Tibial artery (tissue), 4 donors: ENCODE data around the gene ANKRD40.

Experiments used
- DNase-seq, 2 donors: peaks; one replicate each; pipeline ENCODE4 v3.0.0-alpha.2; 2019
- H3K27ac ChIP-seq, 2 donors: fragments of 200-600 bp; sonication (generic) in 1 of 2; 1 replicate in 1 of 2; 2 replicates in 1 of 2; pipeline ENCODE4 v1.5.1; 2018 to 2019; ENCODE audit warnings: mild to moderate bottlenecking in 1 of 2
- H3K27me3 ChIP-seq, 2 donors: fragments of 200-600 bp; sonication (generic) in 1 of 2; one replicate each; pipeline versions ENCODE4 v1.5.1 to v1.6.0; 2016 to 2019
- H3K36me3 ChIP-seq, 3 donors: fragments of 200-600 bp; sonication (generic) in 2 of 3; one replicate each; pipeline ENCODE4 v1.5.1; 2016 to 2019; ENCODE audit warnings: mild to moderate bottlenecking in 2 of 3
- H3K4me1 ChIP-seq, 4 donors: fragments of 200-600 bp; sonication (generic) in 2 of 4; 1 replicate in 3 of 4; 2 replicates in 1 of 4; pipeline ENCODE4 v1.5.1; 2016 to 2019
- H3K4me3 ChIP-seq, 2 donors: fragments of 200-600 bp; sonication (generic) in 1 of 2; 1 replicate in 1 of 2; 2 replicates in 1 of 2; pipeline ENCODE4 v1.5.1; 2018 to 2019; ENCODE audit warnings: mild to moderate bottlenecking in 2 of 2
- H3K9me3 ChIP-seq, 3 donors: fragments of 200-600 bp; sonication (generic) in 1 of 3; one replicate each; pipeline ENCODE4 v1.5.1; 2016 to 2019
- intact Hi-C: fragments of 100-400 bp; cut with DNase I; formaldehyde crosslinking; loops from one replicate; pipeline ENCODE4 v1.15.0; 2023; ENCODE audit warnings: low total_unique reads
- TF ChIP-seq, protein P1 (sequence below), 2 experiments: fragments of 200-600 bp in 1 of 2; fragments of 450-650 bp in 1 of 2; IDR thresholded peaks; one replicate each; pipeline ENCODE4 v1.5.1; 2017 to 2019; ENCODE audit warnings: antibody characterized with exemption in 2 of 2, mild to moderate bottlenecking in 1 of 2, moderate library complexity in 1 of 2

ANKRD40 gene

DNA sequence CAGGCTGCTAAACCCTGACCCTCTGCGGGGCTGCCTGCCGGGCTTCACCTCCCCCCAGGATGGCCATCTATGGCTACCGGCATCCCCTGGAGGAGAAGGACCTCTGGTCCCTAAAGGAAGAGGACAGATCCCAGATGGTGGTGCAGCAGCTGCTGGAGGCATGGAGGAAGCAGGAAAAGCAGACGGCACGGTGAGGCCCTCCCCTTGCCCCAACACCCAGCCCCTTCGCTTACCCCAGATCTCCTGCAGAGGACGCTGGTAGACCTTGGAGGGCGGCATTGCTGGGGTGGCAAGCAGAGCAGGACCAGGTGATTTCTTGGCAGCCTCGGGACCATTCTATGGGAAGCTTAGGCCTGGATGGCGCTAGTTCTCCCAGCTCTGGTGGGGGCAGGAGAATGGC, 48.5 kb downstream of the ANKRD40 start:
- Histone ChIP-seq H3K4me1 (peaks cover 0 to 36% (median 33%) of the 10 kb centered on the region in 4 donors), H3K36me3 (no peaks in the 10 kb centered on the region), H3K9me3 (no peaks in the 10 kb centered on the region), H3K27me3 (no peaks in the 10 kb centered on the region), H3K4me3 (no peak overlapping the region), H3K27ac (peak overlapping the region in 1 of 2 donors; percentile 52)
- TF ChIP-seq, protein P1, sequence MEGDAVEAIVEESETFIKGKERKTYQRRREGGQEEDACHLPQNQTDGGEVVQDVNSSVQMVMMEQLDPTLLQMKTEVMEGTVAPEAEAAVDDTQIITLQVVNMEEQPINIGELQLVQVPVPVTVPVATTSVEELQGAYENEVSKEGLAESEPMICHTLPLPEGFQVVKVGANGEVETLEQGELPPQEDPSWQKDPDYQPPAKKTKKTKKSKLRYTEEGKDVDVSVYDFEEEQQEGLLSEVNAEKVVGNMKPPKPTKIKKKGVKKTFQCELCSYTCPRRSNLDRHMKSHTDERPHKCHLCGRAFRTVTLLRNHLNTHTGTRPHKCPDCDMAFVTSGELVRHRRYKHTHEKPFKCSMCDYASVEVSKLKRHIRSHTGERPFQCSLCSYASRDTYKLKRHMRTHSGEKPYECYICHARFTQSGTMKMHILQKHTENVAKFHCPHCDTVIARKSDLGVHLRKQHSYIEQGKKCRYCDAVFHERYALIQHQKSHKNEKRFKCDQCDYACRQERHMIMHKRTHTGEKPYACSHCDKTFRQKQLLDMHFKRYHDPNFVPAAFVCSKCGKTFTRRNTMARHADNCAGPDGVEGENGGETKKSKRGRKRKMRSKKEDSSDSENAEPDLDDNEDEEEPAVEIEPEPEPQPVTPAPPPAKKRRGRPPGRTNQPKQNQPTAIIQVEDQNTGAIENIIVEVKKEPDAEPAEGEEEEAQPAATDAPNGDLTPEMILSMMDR (IDR thresholded peaks at IDR 0.05), result no peak
- intact Hi-C loops, result no loop called here
- DNase-seq, result no peak

GRCh38 chr17:50658616-50659015, 49.1 kb downstream of the ANKRD40 start:
- TF ChIP-seq, protein P1 (IDR thresholded peaks at IDR 0.05), result no peak
- DNase-seq, result no peak
- H3K4me1 ChIP-seq, result peaks cover 0 to 36% (median 33%) of the 10 kb centered on the region in 4 donors
- no peaks in the 10 kb centered on the region for H3K36me3 ChIP-seq
- no peaks in the 10 kb centered on the region for H3K27me3 ChIP-seq
- intact Hi-C loops, result no loop called here
- no peak overlapping the region for H3K4me3 ChIP-seq
- H3K27ac ChIP-seq, result no peak overlapping the region
- no peaks in the 10 kb centered on the region for H3K9me3 ChIP-seq

GRCh38 chr17:50657627-50658026, 50.1 kb downstream of the ANKRD40 start:
- no peak overlapping the region for H3K27ac ChIP-seq
- no peaks in the 10 kb centered on the region for H3K27me3 ChIP-seq
- intact Hi-C loops, result no loop called here
- peaks cover 0 to 36% (median 33%) of the 10 kb centered on the region in 4 donors for H3K4me1 ChIP-seq
- TF ChIP-seq, protein P1 (IDR thresholded peaks at IDR 0.05), result no peak
- DNase-seq, result no peak
- no peaks in the 10 kb centered on the region for H3K36me3 ChIP-seq
- no peaks in the 10 kb centered on the region for H3K9me3 ChIP-seq
- no peak overlapping the region for H3K4me3 ChIP-seq

DNA sequence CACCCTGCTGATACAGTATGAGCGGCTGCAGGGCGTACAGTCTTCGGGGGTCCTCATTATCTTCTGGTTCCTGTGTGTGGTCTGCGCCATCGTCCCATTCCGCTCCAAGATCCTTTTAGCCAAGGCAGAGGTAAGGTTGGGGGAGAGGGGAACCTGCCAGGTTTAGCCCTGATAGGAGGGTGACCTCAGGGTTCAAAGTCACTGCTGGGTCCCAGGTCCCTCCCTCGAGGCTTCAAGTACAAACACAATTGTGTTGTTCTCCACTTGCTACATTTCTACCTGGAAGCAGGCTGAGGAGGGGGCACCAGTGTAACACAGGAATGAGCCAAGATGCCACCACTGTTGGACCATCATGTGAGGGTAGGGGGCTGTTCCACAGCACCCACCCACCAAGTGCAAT, 50.7 kb downstream of the ANKRD40 start:
- Histone ChIP-seq H3K36me3 (no peaks in the 10 kb centered on the region), H3K27me3 (no peaks in the 10 kb centered on the region), H3K4me1 (peaks cover 0 to 34% (median 30%) of the 10 kb centered on the region in 4 donors), H3K4me3 (no peak overlapping the region), H3K27ac (no peak overlapping the region), H3K9me3 (no peaks in the 10 kb centered on the region)
- intact Hi-C loops, result no loop called here
- TF ChIP-seq, protein P1 (IDR thresholded peaks at IDR 0.05), result no peak
- no peak for DNase-seq

GRCh38 chr17:50656509-50656908, 51.2 kb downstream of the ANKRD40 start:
- no peak overlapping the region for H3K27ac ChIP-seq
- TF ChIP-seq, protein P1 (IDR thresholded peaks at IDR 0.05), result no peak
- no peaks in the 10 kb centered on the region for H3K36me3 ChIP-seq
- DNase-seq, result no peak
- no peak overlapping the region for H3K4me3 ChIP-seq
- no peaks in the 10 kb centered on the region for H3K9me3 ChIP-seq
- intact Hi-C loops, result no loop called here
- no peaks in the 10 kb centered on the region for H3K27me3 ChIP-seq
- H3K4me1 ChIP-seq, result peaks cover 0 to 28% (median 25%) of the 10 kb centered on the region in 4 donors

GRCh38 chr17:50653738-50654137, 54.0 kb downstream of the ANKRD40 start:
- Histone ChIP-seq H3K36me3 (no peaks in the 10 kb centered on the region), H3K4me1 (peaks cover 0 to 6% (median 0%) of the 10 kb centered on the region in 4 donors), H3K9me3 (no peaks in the 10 kb centered on the region), H3K27ac (no peak overlapping the region), H3K27me3 (no peaks in the 10 kb centered on the region), H3K4me3 (no peak overlapping the region)
- TF ChIP-seq, protein P1 (IDR thresholded peaks at IDR 0.05), result no peak
- intact Hi-C loops, result no loop called here
- DNase-seq, result no peak
